HL-60 (cell line): ENCODE measurements around the gene PNPLA6.

Source experiments
- DNase-seq, 2 experiments: peaks; one replicate each; pipeline ENCODE4 v3.0.0-alpha.2; 2010 to 2020; ENCODE audit warnings: low read depth in 1 of 2, low spot score in 1 of 2
- H3K27ac ChIP-seq: fragments of 250-450 bp; sonication (Bioruptor Pico); replicated peaks from 2 replicates; pipeline ENCODE4 v1.5.1; 2020; ENCODE audit warnings: mild to moderate bottlenecking, moderate library complexity
- H3K27me3 ChIP-seq: fragments of 250-450 bp; sonication (Bioruptor Pico); 2 replicates; pipeline ENCODE4 v1.5.1; 2021; ENCODE audit warnings: mild to moderate bottlenecking, moderate library complexity; ENCODE audit not compliant: insufficient read depth, poor library complexity, severe bottlenecking
- H3K4me3 ChIP-seq: replicated peaks from 2 replicates; pipeline ENCODE4 v1.5.1; 2011; ENCODE audit warnings: mild to moderate bottlenecking, control low read depth, low read length; ENCODE audit not compliant: insufficient read depth
- GABPA ChIP-seq: IDR thresholded peaks from 2 replicates; pipeline ENCODE4 v1.6.1; 2012; ENCODE audit warnings: low read depth
- POLR2AphosphoS5 ChIP-seq: IDR thresholded peaks from 2 replicates; pipeline ENCODE4 v1.6.1; 2012; ENCODE audit warnings: low read depth
- SPI1 ChIP-seq: IDR thresholded peaks from 2 replicates; pipeline ENCODE4 v1.6.1; 2012; ENCODE audit warnings: low read depth, mild to moderate bottlenecking, borderline replicate concordance
- TF ChIP-seq, protein P1 (sequence below): IDR thresholded peaks from 2 replicates; pipeline ENCODE4 v1.6.1; 2012; ENCODE audit warnings: low read depth; ENCODE audit not compliant: insufficient replicate concordance
- TF ChIP-seq, protein P2 (sequence below): IDR thresholded peaks from one replicate; pipeline ENCODE4 v1.5.1; 2011; ENCODE audit warnings: low read length, control low read depth, inconsistent platforms; ENCODE audit not compliant: insufficient read depth

The PNPLA6 gene

DNA sequence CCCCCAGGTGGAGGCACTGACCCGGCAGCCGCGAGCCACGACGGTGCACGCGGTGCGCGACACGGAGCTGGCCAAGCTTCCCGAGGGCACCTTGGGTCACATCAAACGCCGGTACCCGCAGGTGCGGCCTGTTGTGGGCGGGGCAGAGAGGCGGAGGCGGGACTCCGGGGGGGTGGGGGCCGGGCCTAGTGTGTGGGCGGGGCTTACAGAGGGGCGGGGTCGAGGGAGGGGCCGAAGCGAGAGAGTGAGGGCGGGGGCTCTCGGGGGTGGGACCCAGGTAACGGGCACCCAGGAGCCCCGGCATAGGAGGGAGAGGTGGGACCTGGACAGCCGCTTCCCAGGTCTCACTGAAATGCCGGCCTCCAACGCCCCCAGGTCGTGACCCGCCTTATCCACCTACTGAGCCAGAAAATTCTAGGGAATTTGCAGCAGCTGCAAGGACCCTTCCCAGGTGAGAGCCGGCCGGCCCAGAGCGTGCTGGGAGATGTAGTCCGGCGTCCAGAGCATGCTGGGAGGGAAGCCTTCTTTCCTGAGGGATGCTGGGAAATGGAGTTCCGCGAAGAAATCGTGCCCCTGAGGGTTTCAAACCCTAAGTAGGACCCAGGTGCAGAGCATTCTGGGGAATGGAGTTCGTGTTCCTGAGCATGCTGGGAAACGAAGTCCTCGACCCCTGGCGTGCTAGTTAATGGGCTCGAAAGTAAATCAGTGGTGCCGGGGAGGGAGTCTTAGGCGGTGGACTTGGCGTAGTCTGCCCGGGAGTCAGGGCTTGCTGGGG lies 15.7 kb downstream of the PNPLA6 start:
- H3K27me3 ChIP-seq: no peaks in the 10 kb centered on the region
- no peak for DNase-seq
- no peak overlapping the region for H3K27ac ChIP-seq
- H3K4me3 ChIP-seq: no peak overlapping the region
- TF ChIP-seq GABPA: no peak
- no peak for TF ChIP-seq SPI1
- no peak for TF ChIP-seq POLR2AphosphoS5
- TF ChIP-seq, protein P1, sequence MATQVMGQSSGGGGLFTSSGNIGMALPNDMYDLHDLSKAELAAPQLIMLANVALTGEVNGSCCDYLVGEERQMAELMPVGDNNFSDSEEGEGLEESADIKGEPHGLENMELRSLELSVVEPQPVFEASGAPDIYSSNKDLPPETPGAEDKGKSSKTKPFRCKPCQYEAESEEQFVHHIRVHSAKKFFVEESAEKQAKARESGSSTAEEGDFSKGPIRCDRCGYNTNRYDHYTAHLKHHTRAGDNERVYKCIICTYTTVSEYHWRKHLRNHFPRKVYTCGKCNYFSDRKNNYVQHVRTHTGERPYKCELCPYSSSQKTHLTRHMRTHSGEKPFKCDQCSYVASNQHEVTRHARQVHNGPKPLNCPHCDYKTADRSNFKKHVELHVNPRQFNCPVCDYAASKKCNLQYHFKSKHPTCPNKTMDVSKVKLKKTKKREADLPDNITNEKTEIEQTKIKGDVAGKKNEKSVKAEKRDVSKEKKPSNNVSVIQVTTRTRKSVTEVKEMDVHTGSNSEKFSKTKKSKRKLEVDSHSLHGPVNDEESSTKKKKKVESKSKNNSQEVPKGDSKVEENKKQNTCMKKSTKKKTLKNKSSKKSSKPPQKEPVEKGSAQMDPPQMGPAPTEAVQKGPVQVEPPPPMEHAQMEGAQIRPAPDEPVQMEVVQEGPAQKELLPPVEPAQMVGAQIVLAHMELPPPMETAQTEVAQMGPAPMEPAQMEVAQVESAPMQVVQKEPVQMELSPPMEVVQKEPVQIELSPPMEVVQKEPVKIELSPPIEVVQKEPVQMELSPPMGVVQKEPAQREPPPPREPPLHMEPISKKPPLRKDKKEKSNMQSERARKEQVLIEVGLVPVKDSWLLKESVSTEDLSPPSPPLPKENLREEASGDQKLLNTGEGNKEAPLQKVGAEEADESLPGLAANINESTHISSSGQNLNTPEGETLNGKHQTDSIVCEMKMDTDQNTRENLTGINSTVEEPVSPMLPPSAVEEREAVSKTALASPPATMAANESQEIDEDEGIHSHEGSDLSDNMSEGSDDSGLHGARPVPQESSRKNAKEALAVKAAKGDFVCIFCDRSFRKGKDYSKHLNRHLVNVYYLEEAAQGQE: no peak
- TF ChIP-seq, protein P2, sequence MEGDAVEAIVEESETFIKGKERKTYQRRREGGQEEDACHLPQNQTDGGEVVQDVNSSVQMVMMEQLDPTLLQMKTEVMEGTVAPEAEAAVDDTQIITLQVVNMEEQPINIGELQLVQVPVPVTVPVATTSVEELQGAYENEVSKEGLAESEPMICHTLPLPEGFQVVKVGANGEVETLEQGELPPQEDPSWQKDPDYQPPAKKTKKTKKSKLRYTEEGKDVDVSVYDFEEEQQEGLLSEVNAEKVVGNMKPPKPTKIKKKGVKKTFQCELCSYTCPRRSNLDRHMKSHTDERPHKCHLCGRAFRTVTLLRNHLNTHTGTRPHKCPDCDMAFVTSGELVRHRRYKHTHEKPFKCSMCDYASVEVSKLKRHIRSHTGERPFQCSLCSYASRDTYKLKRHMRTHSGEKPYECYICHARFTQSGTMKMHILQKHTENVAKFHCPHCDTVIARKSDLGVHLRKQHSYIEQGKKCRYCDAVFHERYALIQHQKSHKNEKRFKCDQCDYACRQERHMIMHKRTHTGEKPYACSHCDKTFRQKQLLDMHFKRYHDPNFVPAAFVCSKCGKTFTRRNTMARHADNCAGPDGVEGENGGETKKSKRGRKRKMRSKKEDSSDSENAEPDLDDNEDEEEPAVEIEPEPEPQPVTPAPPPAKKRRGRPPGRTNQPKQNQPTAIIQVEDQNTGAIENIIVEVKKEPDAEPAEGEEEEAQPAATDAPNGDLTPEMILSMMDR: no peak

DNA sequence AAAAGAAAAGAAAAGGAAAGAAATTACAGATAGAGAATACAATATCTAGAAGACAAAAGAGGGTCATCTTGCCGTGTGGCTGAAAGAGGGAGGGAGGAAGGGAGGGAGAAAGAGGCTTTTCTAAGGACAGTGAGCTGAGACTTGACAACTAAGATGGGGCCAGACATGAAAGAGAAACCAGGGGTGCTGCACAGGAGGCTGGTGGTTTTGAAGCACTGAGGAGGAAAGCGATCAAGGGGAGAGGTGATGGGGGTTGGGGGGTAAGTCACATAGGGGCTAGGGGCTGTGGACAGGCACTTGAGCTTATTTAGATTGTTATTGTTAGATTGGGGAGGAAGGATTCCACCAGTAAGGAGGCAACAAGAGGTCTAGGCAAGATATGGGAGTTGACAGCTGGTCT lies 17.3 kb downstream of the PNPLA6 start:
- DNase-seq: no peak
- Histone ChIP-seq H3K27ac (no peak overlapping the region), H3K4me3 (no peak overlapping the region), H3K27me3 (no peaks in the 10 kb centered on the region)
- TF ChIP-seq, protein P2: no peak
- TF ChIP-seq GABPA (no peak), SPI1 (no peak)

DNA sequence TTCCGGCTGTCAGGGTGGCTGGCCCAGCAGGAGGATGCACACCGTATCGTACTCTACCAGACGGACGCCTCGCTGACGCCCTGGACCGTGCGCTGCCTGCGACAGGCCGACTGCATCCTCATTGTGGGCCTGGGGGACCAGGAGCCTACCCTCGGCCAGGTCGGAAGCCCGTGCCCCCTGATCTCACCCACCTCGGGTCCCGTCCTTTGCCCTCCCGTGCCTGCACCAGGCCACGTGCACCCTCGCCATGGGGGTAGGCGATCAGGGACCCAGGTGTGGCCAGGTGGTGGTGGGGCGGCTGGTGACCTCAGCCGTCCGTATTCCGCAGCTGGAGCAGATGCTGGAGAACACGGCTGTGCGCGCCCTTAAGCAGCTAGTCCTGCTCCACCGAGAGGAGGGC lies 19.0 kb downstream of the PNPLA6 start:
- Histone ChIP-seq H3K4me3 (no peak overlapping the region), H3K27ac (no peak overlapping the region), H3K27me3 (no peaks in the 10 kb centered on the region)
- TF ChIP-seq, protein P2: no peak
- TF ChIP-seq SPI1: no peak
- TF ChIP-seq, protein P1: no peak
- DNase-seq: no peak
